Measurements from ENCODE around the gene BATF. TPM values are rescaled to one million over a fixed set of nuclear protein-coding genes. Genes with fewer than 3 reads are reported as not detected.

The BATF gene
- total and polyA plus RNA-seq, 2 of the 8 experiments (the other 6 are each of a cell fraction or from before 2014, with no cell fraction given) = not detected

DNA sequence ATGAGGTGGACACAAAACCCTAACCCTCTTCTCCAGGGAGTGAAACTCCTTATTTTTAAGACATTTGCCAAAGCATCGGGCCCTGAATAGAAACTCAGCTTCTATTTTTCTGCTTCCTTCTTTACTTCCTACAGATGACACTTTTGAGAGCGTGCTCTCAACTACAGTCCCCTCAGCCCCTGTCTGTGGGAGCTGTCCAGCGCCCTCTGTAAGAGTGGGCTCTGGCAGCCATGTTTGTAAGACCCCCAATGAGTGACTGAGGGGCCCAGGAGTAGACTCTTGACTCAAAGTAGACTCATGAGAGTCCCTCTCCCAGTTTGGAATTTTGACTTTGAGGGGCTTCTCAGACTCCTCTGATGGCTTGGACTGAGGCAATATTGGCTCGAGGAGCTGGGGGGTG is 25.5 kb upstream of the BATF start (continued):
- no peak for TF ChIP-seq HDAC2 (IDR thresholded peaks at IDR 0.05; ENCODE audit: borderline replicate concordance in 1 of 2, low read depth in 2 of 2, low read length in 2 of 2)
- TF ChIP-seq CHD1 (IDR thresholded peaks at IDR 0.05; ENCODE audit: low read depth, low read length) = no peak
- no peak for TF ChIP-seq GTF2F1 (IDR thresholded peaks at IDR 0.05; ENCODE audit: borderline replicate concordance, low read depth, low read length)

Data from H1 (cell line).